Activated gamma-delta T cell treated with anti-CD3 and anti-CD28 coated beads, Interleukin-2, amount 50 U/mL, for 16 hours (primary cell): Measurements from ENCODE around the gene CRPPA.
"Not testable (repeated sequence)": the region's sequence is repeated elsewhere in the genome, so short reads cannot be mapped to it uniquely, and the experiment has no call there.

Source experiments
- DNase-seq: peaks from one replicate; pipeline ENCODE4 v3.0.0-alpha.2; 2020; ENCODE audit warnings: low read depth

Gene CRPPA

GRCh38 chr7:16421333-16422102, at the start of gene CRPPA:
CRPPA (minus strand) TSS chr7:16421538; CDS start chr7:16421322, 216 bp downstream.
- no peak for DNase-seq

DNA sequence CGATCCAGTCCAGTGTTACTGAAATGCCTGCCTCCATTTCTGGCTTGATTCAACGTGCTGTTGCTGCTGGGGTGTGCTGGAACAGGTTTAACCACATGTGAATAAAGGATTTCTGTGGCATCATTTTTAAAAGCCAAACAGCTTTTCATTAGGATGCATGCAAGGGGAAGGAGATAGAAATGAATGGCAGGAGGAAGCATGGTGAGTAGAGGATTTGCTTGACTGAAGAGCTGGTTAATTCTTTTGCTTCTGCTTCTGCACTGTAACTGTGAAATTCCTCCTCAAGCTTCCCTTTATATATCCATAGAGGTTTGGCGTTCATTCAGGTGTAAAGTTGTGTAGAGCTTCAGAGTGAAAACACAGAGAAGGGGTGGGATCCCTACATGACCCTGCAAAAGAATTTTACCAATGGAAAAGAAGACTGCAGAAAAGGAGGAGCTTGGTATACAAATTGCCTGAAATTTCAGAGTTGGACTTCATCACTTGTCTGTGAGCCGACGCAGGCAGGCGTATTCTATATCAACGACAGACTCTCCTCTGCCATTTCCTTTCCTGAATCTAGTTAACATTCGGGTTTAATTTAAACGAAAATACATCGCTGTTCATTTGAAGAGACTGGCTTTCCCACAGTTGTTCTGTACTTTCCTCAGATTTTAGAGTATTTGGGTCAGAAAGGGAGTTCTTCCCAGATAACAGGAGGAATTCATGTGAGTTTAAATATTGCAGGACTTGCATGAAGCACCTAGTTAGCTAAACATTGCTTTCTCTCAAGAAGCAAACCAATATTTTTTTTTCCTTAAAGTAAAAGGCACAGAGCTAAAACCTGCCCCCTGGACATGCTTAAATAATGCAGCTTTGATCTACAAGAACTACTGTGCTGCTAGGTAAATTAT, 44.4 kb upstream of the CRPPA start, which contains the start of gene SOSTDC1:
TSS of gene SOSTDC1 (minus strand) at position 270 of the 893 bp plus-strand sequence. CDS start at position 200, 70 bp downstream.
- no peak for DNase-seq

DNA sequence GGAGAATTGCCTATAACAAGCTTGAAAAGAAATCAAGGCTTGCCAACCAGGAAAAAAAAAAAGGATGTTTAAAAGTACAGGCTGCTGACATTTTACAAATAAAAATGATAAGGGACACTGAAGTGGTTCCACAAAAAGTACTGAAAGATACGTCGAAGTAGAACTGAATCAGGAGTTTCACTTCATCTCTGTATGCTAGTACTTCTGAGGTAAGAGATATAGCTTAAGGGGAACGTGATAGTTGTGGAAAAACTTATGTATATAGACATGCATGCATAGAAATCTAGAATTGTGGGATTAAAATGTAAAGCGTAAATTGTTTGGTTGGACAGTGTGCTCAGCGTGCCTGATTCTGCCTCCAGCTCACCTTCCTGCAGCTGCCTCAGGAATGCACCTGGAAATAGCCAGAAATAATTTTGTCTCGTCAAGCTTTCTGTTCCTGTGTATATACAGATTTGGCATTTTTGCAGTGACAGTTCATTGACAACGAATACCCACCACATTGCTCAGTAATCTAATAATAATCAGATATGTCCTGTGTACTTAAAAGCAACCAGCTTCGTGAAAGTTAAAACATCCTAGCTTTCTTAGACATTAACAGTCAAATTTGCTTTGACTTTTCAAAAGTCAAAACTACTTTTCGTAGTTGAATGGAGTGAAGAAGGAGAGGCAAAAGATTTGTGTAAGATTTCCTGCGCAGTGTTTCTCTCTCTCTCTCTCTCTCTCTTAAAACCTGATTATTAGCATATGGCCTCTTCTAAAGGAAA, 42.8 kb upstream of the CRPPA start:
- no peak for DNase-seq

DNA sequence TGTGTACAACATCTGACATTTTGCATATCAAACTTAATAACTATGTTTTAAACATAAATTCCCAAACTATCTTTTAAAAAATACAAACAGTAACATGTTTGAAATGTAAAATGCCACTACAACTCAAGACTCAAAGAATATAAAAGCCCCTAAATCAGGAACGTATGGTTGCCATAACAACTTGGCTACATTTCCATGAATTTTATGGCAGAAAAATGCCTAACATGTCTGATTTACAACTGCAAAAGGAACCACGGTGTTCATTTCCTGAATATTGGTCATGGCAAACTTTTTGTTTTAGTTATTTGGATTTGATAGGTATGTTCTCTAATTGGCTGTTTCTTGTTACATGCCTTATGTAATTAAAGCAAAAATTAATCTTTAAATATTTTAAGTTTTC, 42.2 kb upstream of the CRPPA start:
- DNase-seq, result no peak

- DNase-seq, result no peak
These were observed 41.1 kb upstream of the CRPPA start for GRCh38 chr7:16462431-16462889.

GRCh38 chr7:16460789-16461493, 39.6 kb upstream of the CRPPA start:
- no peak for DNase-seq

DNA sequence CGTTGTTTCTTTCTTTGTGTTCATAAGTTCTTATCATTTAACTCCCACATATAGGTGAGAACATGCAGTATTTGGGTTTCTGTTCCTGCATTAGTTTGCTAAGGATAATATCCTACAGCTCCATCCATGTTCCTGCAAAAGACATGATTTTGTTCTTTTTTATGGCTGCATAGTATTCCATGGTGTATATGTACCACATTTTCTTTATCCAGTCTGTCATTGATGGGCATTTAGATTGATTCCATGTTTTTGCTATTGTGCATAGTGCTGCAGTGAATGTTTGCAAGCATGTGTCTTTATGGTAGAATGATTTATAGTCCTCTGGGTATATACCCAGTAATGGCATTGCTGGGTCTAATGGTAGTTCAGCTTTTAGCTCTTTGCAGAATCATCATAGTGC, 35.0 kb upstream of the CRPPA start:
- DNase-seq, result not testable (repeated sequence)

DNA sequence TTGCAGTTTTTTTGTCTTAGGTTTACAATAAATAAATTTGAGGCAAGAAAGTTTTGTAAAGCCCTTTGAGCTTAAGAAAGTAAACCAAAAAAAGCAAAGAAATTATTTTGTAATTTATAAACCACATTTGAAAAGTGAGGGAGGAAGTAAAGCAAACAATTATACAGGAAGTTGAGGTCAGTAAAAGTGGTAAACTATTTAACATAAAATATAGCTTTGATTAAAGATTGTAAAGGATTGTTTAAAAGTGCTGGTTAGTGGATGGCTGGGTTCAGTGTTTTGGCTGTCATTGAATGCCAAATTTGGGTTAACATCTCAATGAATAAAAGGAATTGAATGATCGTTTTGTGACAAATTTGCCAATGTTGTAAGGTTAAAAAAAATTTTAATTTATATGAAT, 34.3 kb upstream of the CRPPA start:
- no peak for DNase-seq

GRCh38 chr7:16450366-16450765, 29.0 kb upstream of the CRPPA start:
- no peak for DNase-seq

GRCh38 chr7:16447876-16448275, 26.5 kb upstream of the CRPPA start:
- DNase-seq, result no peak

DNA sequence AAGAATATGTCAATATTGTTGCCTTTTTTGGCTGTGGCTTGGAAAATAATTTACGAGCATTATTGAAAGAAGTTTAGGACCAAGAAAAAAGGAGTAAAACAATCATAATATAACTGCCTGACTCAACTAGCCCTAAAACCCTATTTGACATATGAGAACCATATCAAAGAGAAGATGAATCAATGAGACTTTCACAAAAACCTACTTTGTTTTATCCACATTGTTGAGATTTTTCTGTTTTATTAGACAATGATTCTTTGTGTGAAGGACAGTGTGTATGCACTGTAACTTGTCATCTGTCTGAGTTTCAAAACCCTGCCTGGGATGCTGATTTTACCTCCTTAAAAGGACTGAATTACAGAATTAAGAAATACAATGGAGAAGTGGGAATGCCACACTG, 25.2 kb upstream of the CRPPA start:
- no peak for DNase-seq

GRCh38 chr7:16443871-16444270, 22.5 kb upstream of the CRPPA start:
- not testable (repeated sequence) for DNase-seq

GRCh38 chr7:16438988-16439387, 17.6 kb upstream of the CRPPA start:
- DNase-seq, result no peak

- DNase-seq, result no peak
These were observed 15.0 kb upstream of the CRPPA start for GRCh38 chr7:16436306-16436705.

DNA sequence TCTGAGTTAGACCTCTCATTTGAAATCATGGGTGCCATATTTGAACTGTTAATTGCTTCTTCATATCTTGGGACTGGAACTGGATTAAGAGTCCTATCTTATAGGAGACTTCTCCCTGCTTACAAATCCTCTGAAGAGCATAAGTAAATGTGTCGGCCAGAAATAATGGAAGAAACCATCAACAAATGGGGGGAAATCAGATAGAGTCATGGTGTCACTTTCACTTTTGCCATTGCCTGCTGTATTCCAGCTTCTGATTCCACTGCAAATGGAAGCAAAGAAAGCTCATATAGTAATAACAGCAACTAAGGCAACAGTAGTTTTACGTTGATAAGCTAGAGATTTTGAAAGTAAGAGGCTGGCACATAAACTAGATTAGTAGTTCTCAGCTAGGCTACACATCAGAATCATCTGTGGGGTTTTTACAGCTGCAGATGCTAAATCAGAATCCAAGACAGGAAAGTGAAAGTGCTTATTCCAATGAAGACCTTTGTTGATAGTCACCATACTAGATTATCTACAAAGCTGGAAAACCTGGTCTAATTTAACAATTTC, 12.3 kb upstream of the CRPPA start:
- DNase-seq, result no peak

GRCh38 chr7:16432425-16432731, 11.0 kb upstream of the CRPPA start:
- no peak for DNase-seq

DNA sequence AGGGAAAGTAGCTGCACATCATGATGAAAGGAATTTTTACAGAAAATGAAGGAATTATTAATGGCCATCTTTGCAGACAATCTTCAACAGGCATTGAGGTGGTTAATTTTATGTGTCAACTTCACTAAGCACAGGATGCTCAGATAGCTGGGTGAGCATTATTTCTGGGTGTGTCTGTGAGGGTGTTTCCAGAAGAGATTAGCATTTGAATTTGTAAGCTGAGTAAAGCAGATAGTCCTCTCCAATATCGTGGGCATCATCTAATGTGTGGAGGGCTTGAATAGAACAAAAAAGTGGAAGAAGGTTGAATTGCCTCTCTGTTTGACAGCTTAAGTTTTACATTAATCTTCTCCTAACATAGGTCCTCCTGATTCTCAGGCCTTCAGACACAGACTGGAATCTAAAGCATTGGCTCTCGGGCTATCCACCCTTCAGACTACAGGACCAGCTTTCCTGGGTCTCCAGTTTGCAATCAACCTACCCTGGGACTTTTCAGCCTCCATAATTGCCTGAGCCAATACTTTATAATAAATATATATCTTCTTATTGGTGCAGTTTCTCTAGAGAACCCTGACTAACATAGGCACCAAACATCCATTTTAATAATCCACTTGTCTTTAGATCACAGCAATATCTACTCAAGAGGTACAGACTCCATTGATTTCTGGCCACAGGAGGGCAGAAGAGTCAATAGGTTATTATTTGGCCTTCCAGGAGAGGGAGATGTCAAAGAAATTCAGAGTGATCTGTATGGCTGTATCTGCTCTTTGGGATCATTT, 10.5 kb upstream of the CRPPA start:
- no peak for DNase-seq

DNA sequence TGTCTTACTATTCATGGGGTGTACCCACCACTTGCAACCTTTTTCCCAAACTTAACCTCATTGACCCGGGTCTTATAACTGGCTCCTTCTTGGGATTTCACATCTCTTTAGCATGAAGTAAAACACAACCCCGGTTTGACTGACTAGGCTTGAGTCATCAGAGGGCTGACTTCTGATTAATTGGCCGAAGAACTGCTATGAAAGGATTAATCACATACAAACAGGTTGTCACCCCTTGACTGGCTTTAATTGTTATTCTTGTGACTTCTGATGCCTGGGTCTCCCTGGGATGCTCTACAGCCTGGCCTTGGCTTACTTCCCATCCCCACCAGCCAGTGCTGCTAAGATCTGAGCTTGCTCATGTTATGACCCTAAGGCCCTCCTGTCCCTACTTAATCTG, 8.8 kb upstream of the CRPPA start:
- DNase-seq, result no peak

GRCh38 chr7:16428672-16429071, 7.3 kb upstream of the CRPPA start:
- no peak for DNase-seq

GRCh38 chr7:16428182-16428581, 6.8 kb upstream of the CRPPA start:
- DNase-seq, result no peak

DNA sequence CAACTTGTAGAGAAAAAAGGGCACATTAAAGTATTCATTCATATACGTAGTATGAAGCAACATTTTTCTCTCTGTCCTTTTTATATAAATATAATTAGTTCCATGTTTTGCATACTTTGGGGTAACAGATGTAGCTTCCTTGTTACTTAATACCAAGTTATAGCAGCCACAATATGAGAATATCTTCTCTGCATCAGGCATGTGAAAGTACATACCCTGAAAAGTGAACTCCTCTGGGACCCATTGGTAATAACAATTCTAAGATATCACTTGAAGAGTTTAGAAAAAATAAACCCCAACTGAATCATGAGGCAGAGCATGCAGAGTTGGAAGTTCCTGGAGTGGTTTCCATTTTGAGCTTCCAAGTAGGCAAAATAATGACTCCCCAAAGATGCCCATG, 2.4 kb upstream of the CRPPA start:
- DNase-seq, result no peak
